Activated T-cell treated with anti-CD3 and anti-CD28 coated beads, Interleukin-2, amount 50 U/mL, for 72 hours (primary cell): ENCODE measurements around the gene TREH. TPM values are rescaled to one million over a fixed set of nuclear protein-coding genes. Genes with fewer than 3 reads are reported as not detected.

Source experiments
- ATAC-seq, 2 donors: fragments of 150-1000 bp; cut with Tn5 transposase; replicated peaks in 1 of 2; 2 replicates each; pipeline ENCODE4 v1.10.0; 2021; ENCODE audit warnings: moderate library complexity in 2 of 2, mild to moderate bottlenecking in 1 of 2
- DNase-seq, 2 donors: peaks; one replicate each; pipeline ENCODE4 v3.0.0; 2021 to 2022; ENCODE audit warnings: mixed read lengths in 1 of 2
- H3K27ac Mint-ChIP-seq: one replicate; pipeline ENCODE4 v1.8.0; 2022; ENCODE audit warnings: mild to moderate bottlenecking, moderate library complexity, mixed read lengths
- H3K27me3 Mint-ChIP-seq: one replicate; pipeline ENCODE4 v1.8.0; 2022; ENCODE audit warnings: low read depth, mixed read lengths
- H3K36me3 Mint-ChIP-seq, 2 donors: one replicate each; pipeline ENCODE4 v1.8.0; 2022; ENCODE audit warnings: mixed read lengths in 2 of 2, mild to moderate bottlenecking in 1 of 2; ENCODE audit not compliant: insufficient read depth in 2 of 2
- H3K4me1 Mint-ChIP-seq: one replicate; pipeline ENCODE4 v1.8.0; 2022; ENCODE audit warnings: low read depth, mixed read lengths
- H3K4me3 Mint-ChIP-seq, 2 donors: one replicate each; pipeline ENCODE4 v1.8.0; 2022; ENCODE audit warnings: mild to moderate bottlenecking in 2 of 2, mixed read lengths in 2 of 2, moderate library complexity in 2 of 2
- H3K9me3 Mint-ChIP-seq, 2 donors: one replicate each; pipeline ENCODE4 v1.8.0; 2022; ENCODE audit warnings: mixed read lengths in 2 of 2
- total RNA-seq, 2 donors: library from RNA; stranded (reverse); gene quantifications; one replicate each; pipeline ENCODE4 v1.2.3, GENCODE V29; 2022

Gene TREH
- total RNA-seq, 2 donors from 2014 or later = not detected

DNA sequence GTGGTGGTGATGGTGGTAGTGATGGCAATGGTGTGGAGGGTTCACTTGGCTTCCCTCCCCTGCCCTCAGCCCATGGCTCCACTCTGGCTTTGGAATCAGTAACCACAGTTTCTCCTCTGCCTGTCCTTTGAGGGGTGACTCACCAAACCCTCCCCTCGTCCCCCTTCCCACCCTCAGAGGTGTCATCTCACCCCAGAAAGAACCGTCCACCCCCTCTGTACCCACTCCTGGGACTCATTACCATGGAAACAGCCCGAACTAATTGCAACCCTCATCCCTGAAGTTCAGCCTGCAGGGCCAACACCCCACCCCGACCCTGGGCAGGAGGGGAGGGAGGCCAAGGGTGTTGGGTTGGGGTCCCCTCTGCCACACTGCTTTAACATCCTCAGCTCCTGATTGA is 45.5 kb downstream of the TREH start:
- H3K4me1 Mint-ChIP-seq = no peaks in the 10 kb centered on the region
- no peaks in the 10 kb centered on the region for H3K9me3 Mint-ChIP-seq
- H3K4me3 Mint-ChIP-seq = no peak overlapping the region
- peaks cover 5% of the 10 kb centered on the region for H3K27me3 Mint-ChIP-seq
- no peak for ATAC-seq
- no peak for DNase-seq
- H3K27ac Mint-ChIP-seq = no peak overlapping the region
- no peaks in the 10 kb centered on the region for H3K36me3 Mint-ChIP-seq

DNA sequence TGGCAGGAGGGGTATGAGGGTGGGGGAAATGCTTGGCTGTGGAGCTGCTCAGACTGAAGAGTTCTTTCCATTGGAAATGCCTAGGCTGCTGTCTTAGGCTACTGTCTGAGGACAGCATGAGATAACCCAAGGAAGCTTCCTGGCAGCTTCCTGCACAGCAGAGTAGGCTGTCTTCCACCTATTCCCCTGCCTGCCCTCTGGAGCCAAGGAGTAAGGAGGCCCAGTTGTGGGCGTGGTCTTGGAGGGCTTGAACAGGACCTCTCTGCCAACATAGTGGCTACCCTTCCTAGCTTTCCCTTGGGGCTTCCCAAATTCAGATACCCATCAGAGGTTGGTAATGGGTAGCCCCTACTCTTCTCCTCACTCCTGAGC is 46.1 kb downstream of the TREH start:
- ATAC-seq = no peak
- DNase-seq = no peak
- no peak overlapping the region for H3K4me3 Mint-ChIP-seq
- no peaks in the 10 kb centered on the region for H3K36me3 Mint-ChIP-seq
- H3K27ac Mint-ChIP-seq = no peak overlapping the region
- no peaks in the 10 kb centered on the region for H3K9me3 Mint-ChIP-seq
- no peaks in the 10 kb centered on the region for H3K4me1 Mint-ChIP-seq
- peaks cover 5% of the 10 kb centered on the region for H3K27me3 Mint-ChIP-seq

DNA sequence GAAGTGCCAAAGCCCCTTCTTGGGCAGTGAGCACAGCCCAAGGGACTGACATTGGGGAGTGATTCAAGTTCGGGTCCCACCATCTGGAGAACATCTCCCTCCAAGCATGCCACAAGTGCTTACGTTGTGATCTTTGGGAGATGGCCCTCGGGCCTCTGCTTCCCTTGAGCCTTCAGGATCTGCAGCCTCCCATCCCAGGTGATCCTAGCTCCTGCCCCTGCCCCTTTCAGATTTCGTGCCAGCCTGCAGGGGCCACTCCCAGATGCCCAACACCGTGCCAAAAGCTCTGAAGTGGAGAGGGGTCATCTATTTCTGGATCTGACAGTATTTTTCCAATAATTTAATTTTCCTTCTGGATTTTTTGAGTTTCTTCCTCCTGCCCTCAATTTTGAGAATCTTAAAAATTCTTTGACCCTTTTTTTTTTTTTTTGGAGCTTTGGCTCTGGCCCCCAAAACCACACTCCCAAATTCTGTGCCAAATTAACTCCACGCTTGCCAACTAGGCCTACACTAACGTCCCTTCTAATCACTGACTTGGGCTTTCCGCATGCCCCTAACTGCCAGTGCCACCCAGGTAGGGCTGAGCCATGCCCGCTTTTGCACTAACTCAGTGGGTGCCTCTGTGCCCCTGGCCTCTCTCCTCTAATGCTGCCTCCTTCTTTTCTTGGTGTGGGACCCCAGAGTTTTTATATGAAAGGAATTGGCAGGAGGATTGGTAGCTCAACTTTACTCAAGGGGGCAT is 46.7 kb downstream of the TREH start:
- DNase-seq (no peak), ATAC-seq (no peak)
- H3K4me1 Mint-ChIP-seq = no peaks in the 10 kb centered on the region
- no peak overlapping the region for H3K27ac Mint-ChIP-seq
- H3K36me3 Mint-ChIP-seq = no peaks in the 10 kb centered on the region
- no peaks in the 10 kb centered on the region for H3K9me3 Mint-ChIP-seq
- H3K4me3 Mint-ChIP-seq = no peak overlapping the region
- H3K27me3 Mint-ChIP-seq = peaks cover 5% of the 10 kb centered on the region

DNA sequence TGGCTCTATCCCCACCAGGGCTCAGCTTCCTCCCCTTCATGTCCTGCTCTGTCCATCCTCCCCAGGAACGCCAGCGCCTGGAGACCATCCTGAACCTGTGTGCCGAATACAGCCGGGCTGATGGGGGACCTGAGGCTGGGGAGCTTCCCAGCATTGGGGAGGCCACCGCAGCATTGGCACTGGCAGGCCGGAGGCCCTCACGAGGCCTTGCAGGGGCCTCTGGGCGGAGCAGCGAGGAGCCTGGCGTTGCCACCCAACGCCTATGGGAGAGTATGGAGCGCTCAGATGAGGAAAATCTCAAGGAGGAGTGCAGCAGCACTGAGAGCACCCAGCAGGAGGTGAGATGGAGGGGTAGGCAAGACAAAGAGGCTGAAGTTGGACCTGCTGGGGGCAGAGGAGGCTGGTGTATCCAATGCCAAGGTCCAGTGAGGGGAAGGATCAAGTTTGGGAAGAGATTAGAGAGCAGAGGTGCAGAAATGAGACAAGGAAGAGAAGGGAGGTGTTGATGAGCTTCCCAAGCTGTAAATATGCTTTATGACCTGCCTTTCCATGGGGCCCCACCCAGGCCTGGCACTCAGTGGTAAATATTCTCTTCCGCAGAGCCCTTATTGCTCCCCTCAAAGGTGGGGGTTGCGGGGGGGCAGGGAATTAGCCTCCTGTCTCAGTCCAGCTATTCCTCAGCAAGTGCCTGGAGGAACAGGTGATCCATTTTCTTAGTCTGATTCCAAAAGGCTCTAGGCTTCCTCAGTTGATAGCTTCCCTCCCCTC is 48.1 kb downstream of the TREH start:
- H3K27me3 Mint-ChIP-seq = peaks cover 5% of the 10 kb centered on the region
- ATAC-seq (no peak), DNase-seq (no peak)

DNA sequence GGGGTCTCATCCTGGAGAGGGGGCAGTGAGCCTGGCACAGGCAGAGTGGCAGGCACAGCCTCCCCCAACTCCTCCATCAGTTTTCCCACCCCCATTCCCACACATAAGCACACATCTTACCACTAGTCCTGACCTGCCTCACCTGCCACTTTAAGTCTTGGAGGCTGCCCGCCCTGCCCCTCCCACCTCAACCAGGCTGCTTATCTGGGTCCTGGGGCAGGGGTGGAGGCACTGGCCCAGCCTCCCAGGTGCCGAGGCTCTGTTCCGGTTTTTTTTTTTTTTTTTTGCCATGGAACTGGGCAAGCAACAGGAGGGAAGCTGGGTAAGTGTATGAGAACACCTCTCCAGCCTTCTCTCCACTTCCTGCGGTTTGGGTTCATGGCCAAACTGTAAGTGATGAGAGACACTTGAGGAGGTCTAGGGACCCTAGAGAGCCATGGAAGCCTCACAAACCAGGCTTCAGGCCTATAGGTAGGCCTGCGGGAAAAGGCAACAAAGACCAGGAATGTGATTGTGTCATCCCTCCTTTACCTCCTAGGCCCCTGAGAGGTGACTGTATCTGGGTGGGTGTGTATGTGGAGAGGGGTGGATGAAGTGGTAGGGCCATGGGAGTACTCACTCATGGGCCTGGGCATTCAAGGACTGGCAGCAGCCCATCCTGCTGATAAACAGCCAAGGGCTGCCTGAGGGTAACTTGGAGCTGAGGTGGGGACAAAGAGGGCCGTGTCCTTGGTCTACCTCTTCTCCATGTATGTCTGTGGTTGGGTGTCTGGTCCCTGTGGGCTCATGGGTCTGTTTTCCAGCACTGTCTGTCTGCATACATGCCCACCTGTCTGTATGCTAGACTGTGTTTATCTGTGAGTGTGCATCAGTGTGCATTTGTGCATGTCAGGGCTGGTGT is 49.4 kb downstream of the TREH start:
- no peaks in the 10 kb centered on the region for H3K4me1 Mint-ChIP-seq
- no peaks in the 10 kb centered on the region for H3K27me3 Mint-ChIP-seq
- no peaks in the 10 kb centered on the region for H3K9me3 Mint-ChIP-seq
- H3K4me3 Mint-ChIP-seq = no peak overlapping the region
- no peak for DNase-seq
- H3K36me3 Mint-ChIP-seq = no peaks in the 10 kb centered on the region
- no peak for ATAC-seq
- H3K27ac Mint-ChIP-seq = no peak overlapping the region

More for the DNA sequence above, 48.1 kb downstream of the TREH start:
- Mint-ChIP-seq H3K36me3 (no peaks in the 10 kb centered on the region), H3K4me1 (no peaks in the 10 kb centered on the region), H3K27ac (no peak overlapping the region), H3K4me3 (no peak overlapping the region), H3K9me3 (no peaks in the 10 kb centered on the region)

DNA sequence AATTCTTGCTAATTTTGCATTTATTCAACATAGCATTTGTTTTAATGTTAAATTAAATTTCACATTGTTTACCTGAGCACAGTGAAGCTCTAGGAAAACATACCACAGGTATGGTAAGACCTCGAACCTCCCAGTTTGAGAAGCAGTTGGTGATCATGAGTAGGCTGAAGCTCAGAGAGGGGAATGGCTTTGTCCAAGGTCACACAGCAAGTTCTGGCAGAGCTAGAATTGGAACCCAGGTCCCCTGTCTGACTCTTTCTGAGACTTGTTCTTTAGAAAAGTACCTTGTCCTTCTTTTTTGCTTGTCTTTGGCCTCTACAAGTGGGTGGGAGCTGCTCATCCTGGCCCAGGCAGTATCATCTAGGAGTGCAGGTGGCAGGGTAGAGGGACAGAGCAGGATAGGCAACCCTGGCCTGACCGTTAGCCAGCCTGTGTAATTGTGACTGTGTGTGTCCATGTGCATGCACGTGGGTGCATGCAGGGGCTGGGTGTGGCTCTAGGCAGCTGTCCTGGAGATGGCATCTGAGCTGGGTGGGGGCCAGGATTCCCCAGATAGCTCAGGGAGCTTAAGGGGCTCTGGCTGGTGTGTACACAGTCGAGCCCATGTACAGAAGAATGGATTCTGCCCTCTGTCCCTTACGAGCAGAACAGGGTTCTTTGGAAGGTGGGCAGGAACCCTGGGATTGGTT is 50.4 kb downstream of the TREH start:
- Mint-ChIP-seq H3K27me3 (no peaks in the 10 kb centered on the region), H3K36me3 (no peaks in the 10 kb centered on the region), H3K9me3 (no peaks in the 10 kb centered on the region), H3K4me3 (no peak overlapping the region), H3K4me1 (no peaks in the 10 kb centered on the region), H3K27ac (no peak overlapping the region)
- DNase-seq = no peak
- ATAC-seq = no peak

DNA sequence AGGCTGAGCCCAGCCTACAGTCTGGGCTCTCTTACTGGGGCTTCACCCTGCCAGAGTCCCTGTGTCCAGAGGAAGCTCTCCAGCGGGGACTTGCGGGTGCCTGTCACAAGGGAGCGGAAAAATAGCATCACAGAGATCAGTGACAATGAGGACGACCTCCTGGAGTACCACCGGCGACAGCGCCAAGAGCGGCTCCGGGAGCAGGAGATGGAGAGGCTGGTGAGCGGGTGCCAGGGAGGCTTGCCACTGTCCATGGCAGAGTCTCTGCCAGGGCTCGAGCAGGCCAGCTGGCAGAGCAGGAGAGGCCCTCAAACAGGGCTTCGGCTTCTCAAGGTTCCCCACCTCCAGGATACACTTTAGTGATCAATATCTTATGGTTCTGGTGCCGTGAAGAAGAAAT is 51.0 kb downstream of the TREH start:
- ATAC-seq (no peak), DNase-seq (no peak)
- H3K4me1 Mint-ChIP-seq = no peaks in the 10 kb centered on the region
- H3K9me3 Mint-ChIP-seq = no peaks in the 10 kb centered on the region
- no peaks in the 10 kb centered on the region for H3K27me3 Mint-ChIP-seq
- H3K36me3 Mint-ChIP-seq = no peaks in the 10 kb centered on the region
- H3K4me3 Mint-ChIP-seq = no peak overlapping the region
- H3K27ac Mint-ChIP-seq = no peak overlapping the region

DNA sequence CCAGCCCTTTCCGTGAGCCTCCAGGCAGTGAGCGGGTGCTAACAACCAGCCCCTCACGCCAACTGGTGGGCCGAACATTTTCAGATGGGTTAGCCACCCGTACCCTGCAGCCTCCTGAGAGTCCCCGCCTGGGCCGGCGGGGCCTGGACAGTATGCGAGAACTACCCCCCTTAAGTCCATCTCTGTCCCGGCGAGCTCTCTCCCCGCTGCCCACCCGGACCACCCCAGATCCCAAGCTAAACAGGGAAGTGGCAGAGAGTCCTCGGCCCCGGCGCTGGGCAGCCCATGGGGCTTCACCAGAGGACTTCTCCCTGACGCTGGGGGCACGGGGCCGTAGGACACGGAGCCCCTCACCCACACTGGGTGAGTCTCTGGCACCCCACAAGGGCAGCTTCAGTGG is 51.4 kb downstream of the TREH start:
- H3K36me3 Mint-ChIP-seq = no peaks in the 10 kb centered on the region
- H3K9me3 Mint-ChIP-seq = no peaks in the 10 kb centered on the region
- no peaks in the 10 kb centered on the region for H3K4me1 Mint-ChIP-seq
- H3K27me3 Mint-ChIP-seq = no peaks in the 10 kb centered on the region
- DNase-seq (no peak), ATAC-seq (no peak)
- H3K27ac Mint-ChIP-seq = no peak overlapping the region
- no peak overlapping the region for H3K4me3 Mint-ChIP-seq

DNA sequence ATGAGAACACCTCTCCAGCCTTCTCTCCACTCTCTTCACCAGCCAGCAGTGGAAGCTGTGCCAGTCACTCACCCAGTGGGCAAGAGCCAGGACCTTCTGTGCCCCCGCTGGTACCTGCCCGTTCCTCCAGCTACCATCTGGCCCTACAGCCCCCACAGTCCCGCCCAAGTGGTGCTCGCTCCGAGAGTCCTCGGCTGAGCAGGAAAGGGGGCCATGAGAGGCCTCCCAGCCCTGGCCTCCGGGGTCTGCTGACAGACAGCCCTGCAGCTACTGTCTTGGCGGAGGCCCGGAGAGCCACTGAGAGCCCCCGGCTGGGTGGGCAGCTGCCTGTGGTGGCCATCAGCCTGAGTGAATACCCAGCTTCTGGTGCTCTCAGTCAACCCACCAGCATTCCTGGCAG is 51.9 kb downstream of the TREH start:
- DNase-seq (no peak), ATAC-seq (no peak)
- Mint-ChIP-seq H3K9me3 (no peaks in the 10 kb centered on the region), H3K27me3 (no peaks in the 10 kb centered on the region), H3K4me3 (no peak overlapping the region), H3K36me3 (no peaks in the 10 kb centered on the region), H3K27ac (no peak overlapping the region), H3K4me1 (no peaks in the 10 kb centered on the region)

DNA sequence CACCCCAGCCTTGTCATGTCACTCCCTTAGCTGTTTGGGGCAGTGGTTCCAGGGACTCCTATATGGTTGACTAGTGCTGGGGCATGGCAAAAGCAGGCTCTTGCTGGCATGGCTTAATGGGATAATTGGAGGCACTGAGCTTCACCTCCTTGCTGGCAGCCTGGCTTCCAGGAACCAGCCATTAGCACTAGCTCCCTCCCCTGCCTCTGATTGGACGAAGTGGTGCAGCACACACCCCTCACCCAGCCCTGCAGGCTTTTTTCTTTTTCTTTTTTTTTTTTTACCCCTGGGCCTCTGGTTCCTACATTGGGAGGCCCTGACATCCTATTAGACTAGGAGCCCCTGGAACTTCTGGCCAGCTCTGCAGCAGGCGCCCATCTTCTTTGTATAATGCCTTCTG is 53.5 kb downstream of the TREH start:
- DNase-seq (no peak), ATAC-seq (no peak)
- H3K4me1 Mint-ChIP-seq = peaks cover 2% of the 10 kb centered on the region
- H3K4me3 Mint-ChIP-seq = no peak overlapping the region
- no peaks in the 10 kb centered on the region for H3K36me3 Mint-ChIP-seq
- H3K27ac Mint-ChIP-seq = no peak overlapping the region
- H3K27me3 Mint-ChIP-seq = peaks cover 1% of the 10 kb centered on the region
- no peaks in the 10 kb centered on the region for H3K9me3 Mint-ChIP-seq

DNA sequence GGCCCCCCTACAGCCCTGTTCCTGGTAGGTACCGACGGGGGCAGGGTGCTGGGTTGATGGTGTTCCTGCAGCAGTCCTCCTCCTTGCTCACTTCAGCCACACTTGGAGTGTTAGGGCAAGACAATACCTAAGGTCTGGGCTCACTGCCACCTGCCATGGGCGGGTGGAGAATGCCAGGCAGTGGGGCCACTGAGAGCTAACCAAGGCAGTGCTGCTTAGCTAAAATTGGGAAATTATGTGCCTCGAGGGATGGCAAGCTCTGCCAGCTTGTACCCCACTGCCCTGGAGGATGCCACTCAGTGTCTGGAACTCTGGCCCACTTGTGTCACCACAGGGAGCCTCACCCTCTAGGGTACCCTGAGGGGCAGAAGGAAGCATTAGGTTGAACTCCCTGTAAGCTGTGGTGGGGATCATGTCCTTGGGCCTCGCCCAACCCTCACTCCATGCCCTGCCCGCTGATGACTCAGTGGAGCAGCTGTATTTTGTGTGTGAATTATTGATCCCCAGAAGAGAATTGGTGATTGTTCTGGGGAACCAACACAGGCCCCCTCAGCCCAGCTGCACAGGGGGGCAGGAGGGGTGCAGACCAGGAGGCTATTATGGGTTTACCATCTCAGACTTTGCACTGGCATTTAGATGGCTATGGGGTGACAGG is 54.3 kb downstream of the TREH start:
- H3K4me1 Mint-ChIP-seq = peaks cover 7% of the 10 kb centered on the region
- H3K27ac Mint-ChIP-seq = no peak overlapping the region
- H3K27me3 Mint-ChIP-seq = peaks cover 4% of the 10 kb centered on the region
- no peaks in the 10 kb centered on the region for H3K9me3 Mint-ChIP-seq
- no peak for DNase-seq
- no peak for ATAC-seq
- H3K36me3 Mint-ChIP-seq = no peaks in the 10 kb centered on the region
- H3K4me3 Mint-ChIP-seq = no peak overlapping the region

DNA sequence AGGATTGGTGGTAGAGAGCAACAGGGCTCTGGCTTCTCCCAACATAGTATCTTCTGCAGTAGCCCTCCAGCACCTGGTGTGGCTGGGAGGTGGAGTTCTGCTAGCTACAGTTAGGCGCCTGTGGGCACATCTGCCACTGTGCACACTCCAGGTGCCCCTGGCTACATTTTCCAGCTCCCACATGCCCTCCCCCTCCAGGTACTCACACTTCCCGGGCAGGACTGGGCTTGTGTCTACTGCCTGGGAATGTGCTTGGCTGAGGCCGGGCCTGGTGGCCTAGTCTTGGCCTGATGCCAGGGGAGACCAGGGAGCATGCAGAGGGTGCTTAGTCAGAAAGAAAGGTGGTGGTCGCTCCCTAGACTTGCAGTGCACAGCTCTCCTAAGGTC is 56.2 kb downstream of the TREH start:
- no peaks in the 10 kb centered on the region for H3K9me3 Mint-ChIP-seq
- no peak for ATAC-seq
- H3K27me3 Mint-ChIP-seq = peaks cover 4% of the 10 kb centered on the region
- no peaks in the 10 kb centered on the region for H3K36me3 Mint-ChIP-seq
- H3K4me3 Mint-ChIP-seq = no peak overlapping the region
- no peak overlapping the region for H3K27ac Mint-ChIP-seq
- H3K4me1 Mint-ChIP-seq = peaks cover 15% of the 10 kb centered on the region
- DNase-seq = no peak
